Measurements from ENCODE around the gene KLHL12.

The KLHL12 gene

DNA sequence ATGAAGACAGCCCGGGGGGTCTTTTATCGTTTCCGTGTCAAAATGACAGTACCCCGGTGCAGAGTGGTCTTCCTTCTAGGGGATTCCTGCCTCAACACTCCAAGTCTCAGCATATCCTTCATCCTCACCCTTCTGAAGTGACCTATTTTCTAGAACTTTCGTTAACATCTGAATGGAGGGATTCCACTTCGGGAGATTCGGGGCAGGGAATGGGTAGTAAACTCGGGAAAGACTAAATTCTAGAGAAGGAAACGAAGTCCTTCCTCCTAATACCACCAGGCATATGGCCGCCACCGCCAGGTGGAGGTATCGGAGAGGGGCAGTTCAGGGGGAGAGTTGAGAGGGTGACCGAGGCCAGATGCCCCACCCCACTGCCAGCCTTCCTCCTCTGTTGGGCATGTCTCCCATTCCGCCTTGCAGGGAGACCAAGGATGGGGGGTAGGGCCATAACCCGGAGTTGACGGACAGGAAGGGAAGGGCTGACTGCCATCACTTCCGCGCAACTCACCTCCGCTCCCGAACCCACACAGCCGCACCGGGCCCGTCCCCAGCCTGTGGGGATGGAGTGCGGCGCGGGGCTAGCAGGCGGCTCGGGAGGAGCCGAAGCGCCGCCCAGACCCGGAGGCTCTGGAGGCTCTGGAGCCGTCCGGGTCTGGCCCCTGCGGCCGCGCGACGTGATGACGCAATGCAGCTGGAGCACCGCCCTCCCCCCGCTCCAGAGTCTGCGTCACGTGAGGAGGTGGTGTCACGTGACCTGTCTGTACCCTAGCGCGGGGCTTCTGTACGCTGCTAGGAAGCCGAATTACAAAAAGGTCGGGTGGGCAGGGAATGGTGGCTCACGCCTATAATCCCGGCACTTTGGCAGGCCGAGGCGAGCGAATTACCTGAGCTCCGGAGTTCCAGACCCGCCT is at the start of gene KLHL12:
KLHL12 (minus strand) TSS at position 654 of the 911 bp plus-strand sequence. CDS start 2,072 bp downstream, outside the sequence.
- DNase-seq: peak; percentile 91

DNA sequence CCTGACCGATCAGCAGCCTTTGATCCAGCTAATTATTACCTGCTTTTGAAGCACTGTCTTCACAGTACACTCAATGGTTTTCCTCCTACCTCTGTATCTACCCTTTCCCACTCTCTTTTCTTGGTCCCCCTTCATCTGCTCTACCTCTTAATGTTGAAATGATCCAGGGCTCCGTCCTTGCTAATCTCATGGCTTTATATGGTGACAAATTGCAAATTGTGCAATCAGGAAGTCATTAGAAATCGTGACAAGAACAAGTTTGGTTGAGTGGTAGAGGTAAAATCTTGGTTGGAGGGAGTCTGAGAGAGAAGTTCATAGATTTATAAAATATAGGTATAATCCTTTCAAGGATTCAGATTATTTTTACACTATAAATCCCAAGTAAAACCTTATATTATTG is 49.6 kb upstream of the KLHL12 start:
- DNase-seq: no peak

DNA sequence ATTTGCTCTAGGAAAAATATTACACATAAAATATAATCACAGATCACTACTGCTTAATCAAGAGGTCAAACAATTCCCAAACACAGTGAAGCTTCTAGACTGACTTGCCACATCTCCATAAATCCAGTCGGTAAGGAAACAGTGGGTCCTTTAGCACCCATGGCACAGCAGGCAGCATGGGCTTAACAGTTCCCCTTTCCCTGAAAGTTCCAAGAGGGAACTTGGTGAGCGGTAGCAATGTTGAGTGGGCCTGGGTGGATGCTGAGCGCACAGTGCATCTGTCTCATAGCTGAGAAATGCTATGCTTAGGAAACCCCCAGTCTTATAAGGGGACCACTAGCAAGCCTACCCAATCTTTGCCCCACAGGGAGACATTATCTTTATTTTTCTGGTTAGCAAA is 47.8 kb upstream of the KLHL12 start:
- no peak for DNase-seq

GRCh38 chr1:202972046-202972445 is 45.0 kb upstream of the KLHL12 start:
- no peak for DNase-seq

DNA sequence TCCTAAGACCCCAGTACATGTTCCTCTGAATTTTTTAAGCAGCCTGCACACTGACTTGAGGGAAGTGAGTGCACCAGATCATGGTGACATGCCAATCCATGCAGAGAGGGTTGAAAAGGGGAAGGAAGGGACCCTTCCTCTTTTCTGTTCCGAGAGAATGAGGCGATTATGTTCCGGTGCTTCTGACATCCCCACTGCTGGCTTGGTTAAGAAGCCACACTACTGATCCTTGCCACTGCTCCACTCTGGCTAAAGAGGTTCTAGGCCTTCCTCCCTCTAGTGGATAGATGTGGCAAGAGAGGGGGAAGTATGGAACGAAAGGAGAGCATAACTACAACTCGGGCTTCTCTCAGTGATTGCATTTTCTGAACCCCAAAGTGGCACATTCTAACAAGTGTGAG is 41.9 kb upstream of the KLHL12 start:
- no peak for DNase-seq

DNA sequence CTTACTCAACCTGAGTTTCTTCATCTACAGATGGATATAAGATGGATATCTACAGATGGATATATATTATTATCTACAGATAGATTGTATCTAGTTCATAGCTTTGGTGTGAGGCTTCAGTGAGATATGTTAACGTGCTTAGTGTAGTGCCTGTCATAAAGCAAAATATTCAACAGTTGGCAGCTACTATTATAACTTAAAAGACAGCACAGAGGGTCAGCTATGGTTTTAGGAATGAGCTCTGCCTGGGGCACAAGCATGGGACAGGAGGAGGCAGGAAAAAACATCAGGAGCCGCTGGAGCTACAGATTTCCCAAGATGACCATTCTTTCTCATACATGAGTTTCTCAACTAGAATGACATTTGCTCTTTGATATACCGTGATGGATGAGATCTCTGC is 41.3 kb upstream of the KLHL12 start:
- DNase-seq: no peak

DNA sequence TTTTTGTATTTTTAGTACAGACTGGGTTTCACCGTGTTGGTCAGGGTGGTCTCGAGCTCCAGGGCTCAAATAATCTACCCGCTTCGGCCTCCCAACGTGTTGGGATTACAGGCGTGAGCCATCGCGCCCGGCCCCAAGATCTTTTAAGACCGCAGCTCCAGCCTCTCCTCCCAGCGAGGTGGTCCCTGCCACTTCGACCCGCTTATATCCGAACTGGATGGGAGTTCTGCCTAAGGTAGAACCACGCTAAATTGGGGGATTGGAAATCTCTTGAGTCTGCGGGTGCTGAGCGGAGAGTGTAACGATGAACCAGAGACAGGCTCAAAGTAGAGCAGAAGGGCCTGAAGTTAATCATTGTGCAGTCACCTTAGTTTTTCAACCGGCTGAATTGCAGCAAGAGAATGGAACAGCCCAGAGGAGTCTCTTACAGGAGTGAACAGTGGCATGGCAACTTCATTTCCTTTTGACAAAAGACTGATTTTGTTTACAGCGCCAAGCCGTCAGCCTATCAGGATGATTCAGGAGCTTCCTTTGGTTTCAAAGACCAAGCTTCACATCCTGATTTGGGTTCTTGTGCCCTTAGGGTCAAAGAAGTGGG is 40.7 kb upstream of the KLHL12 start:
- no peak for DNase-seq

- DNase-seq: no peak
These were observed 39.2 kb upstream of the KLHL12 start for GRCh38 chr1:202966006-202966898.

GRCh38 chr1:202965422-202965821 is 38.4 kb upstream of the KLHL12 start:
- DNase-seq: no peak

DNA sequence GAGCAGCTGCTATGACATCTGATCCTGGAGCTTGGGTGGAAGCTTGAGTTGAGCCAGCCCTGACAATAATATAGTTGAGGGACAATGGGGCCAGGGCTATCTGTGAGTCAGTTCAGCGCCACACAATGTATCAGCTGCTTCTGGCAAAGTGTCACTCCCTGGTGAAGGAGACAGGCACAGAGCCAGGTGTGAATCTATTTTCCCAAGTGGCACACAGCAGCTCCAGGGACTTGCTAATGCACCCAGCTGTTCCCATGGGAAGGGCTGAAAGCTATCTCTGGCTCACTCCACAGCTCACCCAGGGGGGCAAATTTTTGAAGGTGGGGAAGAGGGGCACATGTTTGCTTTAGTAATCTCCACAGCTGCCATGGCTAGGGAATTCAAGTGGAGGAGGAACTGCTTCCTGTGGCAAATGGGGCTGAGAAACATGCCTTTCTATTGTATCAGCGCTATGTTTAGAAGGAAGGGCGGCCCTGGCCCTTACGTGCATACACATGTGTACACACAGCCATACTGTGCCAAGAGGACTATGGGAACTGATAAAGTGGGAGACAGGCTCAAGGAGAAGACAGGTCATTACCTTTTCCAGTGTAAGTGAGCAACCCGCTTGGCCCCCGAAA is 37.9 kb upstream of the KLHL12 start:
- DNase-seq: no peak

- no peak for DNase-seq
These were observed 34.3 kb upstream of the KLHL12 start for GRCh38 chr1:202961220-202961880.

DNA sequence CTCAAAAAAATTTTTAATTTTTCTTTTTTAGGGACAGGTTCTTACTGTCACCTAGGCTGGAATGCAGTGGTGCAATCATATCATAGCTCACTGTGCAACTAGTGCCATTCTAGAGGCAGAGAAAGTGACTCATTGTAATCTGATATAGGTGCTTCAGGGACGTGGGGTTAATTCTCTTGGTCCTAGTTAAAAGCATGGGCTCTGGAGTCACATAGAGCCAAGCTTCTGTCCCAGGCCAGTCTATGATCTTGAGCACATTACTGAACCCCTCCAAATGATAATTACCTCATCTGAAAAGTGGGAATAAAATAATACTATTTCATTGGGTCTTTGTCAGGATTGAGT is 32.2 kb upstream of the KLHL12 start:
- DNase-seq: no peak

GRCh38 chr1:202958544-202959275 is 31.7 kb upstream of the KLHL12 start:
- peak; percentile 9 for DNase-seq

DNA sequence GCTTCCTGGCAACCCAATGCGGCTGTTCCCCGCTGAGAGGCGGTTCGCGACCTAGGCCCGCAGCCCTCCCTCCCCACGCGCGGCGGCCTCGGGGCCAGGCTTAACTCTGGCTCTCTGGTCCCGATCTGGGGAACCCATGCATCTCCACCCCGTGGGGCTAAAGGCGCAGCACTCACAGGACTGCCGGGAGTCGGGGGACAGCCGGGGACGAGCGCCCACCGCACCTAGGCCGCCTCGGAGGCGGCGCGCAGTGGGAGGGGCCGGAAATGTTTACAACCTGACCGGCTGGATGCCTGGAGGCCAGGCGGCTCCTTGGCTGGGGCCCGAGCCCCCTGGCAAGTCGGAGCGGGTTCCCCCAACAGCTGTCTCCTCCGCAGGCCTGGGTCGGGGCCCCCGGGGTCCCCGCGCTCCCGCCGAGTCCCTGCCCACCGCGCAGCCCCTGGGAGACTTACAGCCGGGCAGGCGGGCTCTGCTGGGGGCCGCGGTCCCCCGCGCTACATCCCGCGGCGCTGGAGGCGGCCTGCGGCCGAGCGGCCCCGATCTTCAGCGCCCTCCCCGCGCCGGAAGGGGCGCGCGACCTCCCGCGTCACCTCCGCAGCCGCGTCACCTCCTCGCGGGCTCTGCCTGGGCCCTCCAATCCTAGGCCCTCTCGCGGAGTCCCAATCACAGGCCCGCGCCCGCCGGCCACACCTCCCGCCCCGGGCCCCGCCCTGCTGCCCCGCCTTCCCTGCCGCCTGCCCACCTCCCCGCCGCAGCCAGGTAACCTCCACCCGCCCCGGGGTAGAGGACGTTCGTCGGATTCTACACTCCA is 30.9 kb upstream of the KLHL12 start, which contains the start of gene ADIPOR1:
ADIPOR1 (minus strand) TSS at position 580 of the 811 bp plus-strand sequence. CDS start 7,242 bp downstream, outside the sequence.
- DNase-seq: peak; percentile 96

- DNase-seq: no peak
These were observed 29.9 kb upstream of the KLHL12 start for GRCh38 chr1:202956969-202957368.

DNA sequence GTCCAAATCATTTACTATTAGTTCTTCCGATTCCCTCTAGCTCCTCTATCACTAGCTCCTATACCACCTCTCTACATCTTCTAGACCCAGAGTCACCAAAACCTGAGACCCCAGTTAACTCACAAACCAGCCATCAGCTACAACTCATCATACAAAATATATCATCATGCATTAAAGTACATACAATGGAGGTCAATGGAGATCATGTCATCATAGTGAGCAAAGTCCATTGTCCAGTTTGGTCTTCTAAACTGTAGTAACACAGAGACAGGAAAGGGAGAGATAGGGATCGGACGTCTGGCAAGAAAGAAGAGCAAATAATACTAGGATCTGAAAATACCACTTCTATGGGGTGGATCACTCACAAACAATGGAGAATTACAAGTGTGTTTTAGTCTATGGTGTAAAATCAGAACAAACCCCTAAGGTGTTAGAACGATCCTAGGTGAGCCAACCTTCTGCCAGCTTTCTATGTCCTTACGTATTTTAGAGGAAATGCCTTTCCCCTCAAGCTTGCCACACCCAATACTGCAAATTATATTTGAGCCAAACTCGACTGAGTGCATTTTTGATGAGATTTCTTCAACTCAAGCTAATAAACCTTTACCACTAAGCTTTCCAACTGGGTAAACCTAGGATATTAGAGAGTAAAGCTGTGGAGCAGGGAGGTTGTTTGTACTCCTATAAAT is 27.2 kb upstream of the KLHL12 start:
- no peak for DNase-seq

DNA sequence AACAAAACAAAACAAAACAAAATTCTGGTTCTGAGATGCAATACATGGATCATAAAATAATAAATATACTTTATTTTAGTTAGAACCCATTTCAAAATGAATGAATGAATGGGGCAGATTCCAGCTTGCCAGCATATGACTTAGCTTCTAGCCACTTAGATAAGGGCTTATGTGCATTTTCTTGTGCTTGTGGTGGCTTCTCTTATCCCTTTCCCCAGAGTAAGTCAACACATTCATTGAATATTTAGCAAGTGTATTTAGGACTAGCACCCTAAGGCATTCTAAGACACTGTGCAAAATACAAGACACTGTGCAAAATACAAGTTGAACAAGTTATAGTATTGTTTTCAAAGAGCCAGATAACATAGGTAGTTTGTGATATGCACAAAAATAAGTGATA is 26.4 kb upstream of the KLHL12 start:
- no peak for DNase-seq

DNA sequence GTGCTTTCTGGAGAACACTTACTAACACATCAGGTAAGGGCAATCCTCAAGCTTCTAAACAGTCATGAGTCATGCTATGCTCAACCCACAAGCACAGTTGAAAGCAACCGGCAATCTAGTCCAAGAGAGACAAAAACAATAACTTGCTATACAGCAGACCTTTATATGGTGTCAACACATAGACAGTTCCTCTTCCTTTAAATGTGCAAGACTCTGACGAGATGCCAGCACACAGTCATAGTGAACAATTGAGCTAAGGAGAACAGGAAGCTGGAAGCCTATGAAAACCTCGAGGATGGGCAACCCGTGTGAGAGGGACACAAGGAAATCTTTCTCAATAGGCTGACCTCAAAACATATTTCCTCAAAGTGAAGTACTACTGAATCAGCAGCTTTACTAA is 25.8 kb upstream of the KLHL12 start:
- no peak for DNase-seq

- DNase-seq: no peak
These were observed 25.1 kb upstream of the KLHL12 start for GRCh38 chr1:202952099-202952498.

DNA sequence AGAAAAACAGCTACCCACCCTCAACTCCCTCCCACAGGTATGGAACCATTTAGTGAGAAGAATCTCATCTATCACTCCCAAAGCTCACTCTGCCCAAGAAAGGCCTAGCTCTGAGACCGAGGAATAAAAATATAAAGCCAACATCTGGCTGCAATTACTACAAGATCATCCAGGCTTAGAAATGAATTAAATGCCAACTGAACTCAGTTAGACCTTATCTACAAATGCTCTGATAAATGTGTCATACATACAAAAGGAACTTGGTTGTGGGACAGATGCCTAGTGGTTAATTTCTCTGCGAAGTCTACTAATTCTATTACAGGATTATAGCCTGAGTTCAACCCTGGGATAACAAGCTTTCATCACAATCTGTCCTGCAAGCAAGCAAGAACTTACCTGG is 24.4 kb upstream of the KLHL12 start:
- no peak for DNase-seq
